Uterus (tissue), 2 donors: ENCODE results near the gene NUTM2B.
"Not testable (repeated sequence)": the region's sequence is repeated elsewhere in the genome, so short reads cannot be mapped to it uniquely, and the experiment has no call there.

Experiments
- POLR2A ChIP-seq, 2 donors: fragments of 450-650 bp; IDR thresholded peaks; one replicate each; pipeline ENCODE4 v1.6.1; 2016; ENCODE audit warnings: antibody characterized with exemption in 2 of 2, mild to moderate bottlenecking in 1 of 2, moderate library complexity in 1 of 2
- TF ChIP-seq, protein P1 (sequence below), 4 experiments: fragments of 200-600 bp in 2 of 4; fragments of 450-650 bp in 2 of 4; sonication (generic) in 2 of 4; IDR thresholded peaks; one replicate each; pipeline ENCODE4 v1.5.1; 2016 to 2019; ENCODE audit warnings: antibody characterized with exemption in 4 of 4, mild to moderate bottlenecking in 2 of 4, moderate library complexity in 1 of 4

DNA sequence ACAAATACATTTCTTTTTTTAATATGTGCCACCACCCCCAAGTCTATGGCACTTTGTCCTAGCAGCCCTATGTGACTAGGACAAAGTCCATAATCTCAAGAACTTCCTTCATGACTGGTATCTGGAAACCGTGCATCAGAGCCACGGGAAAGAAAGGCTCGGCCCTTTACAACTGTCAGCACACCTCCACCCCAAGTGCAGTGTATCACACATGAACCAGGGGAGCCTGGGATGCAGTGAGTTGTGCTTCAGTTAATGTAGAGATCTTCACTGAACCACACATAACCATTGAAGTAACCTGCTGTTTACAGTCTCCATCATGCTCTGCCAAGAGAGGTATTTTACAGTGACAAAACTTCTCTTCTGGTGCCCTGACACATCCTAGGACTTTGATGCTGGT is 11.9 kb downstream of the NUTM2B start:
- TF ChIP-seq, protein P1, sequence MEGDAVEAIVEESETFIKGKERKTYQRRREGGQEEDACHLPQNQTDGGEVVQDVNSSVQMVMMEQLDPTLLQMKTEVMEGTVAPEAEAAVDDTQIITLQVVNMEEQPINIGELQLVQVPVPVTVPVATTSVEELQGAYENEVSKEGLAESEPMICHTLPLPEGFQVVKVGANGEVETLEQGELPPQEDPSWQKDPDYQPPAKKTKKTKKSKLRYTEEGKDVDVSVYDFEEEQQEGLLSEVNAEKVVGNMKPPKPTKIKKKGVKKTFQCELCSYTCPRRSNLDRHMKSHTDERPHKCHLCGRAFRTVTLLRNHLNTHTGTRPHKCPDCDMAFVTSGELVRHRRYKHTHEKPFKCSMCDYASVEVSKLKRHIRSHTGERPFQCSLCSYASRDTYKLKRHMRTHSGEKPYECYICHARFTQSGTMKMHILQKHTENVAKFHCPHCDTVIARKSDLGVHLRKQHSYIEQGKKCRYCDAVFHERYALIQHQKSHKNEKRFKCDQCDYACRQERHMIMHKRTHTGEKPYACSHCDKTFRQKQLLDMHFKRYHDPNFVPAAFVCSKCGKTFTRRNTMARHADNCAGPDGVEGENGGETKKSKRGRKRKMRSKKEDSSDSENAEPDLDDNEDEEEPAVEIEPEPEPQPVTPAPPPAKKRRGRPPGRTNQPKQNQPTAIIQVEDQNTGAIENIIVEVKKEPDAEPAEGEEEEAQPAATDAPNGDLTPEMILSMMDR (IDR thresholded peaks at IDR 0.05): not testable (repeated sequence)
- not testable (repeated sequence) for TF ChIP-seq POLR2A (IDR thresholded peaks at IDR 0.05)
